Measurements from ENCODE around the gene SH3PXD2A. TPM values are rescaled to one million over a fixed set of nuclear protein-coding genes. Genes with fewer than 3 reads are reported as not detected.

SH3PXD2A gene
- total and polyA plus RNA-seq, 2 of the 4 experiments (the other 2 are of a cell fraction) = 6.3 to 23.0 TPM

GRCh38 chr10:103814105-103814504 is 41.3 kb downstream of the SH3PXD2A start:
- in situ Hi-C loops (cut with MboI; ENCODE audit: low sequenced_read_pairs) (no loop called here), dilution Hi-C loops (cut with HindIII; ENCODE audit: low sequenced_read_pairs, unreplicated experiment) (no loop called here), intact Hi-C loops (cut with micrococcal nuclease) (loop anchor here (2.0 kb wide), 1 partner anchor 13 kb away; no protein-coding TSS in a partner anchor)
- Histone ChIP-seq H4K5ac (ENCODE audit: low read depth, low read length) (no peak overlapping the region), H3K36me3 (ENCODE audit: control insufficient read depth, insufficient read depth, low read length) (no peaks in the 10 kb centered on the region), H3K23ac (ENCODE audit: low read depth, low read length) (no peak overlapping the region), H3K4ac (ENCODE audit: low read depth, low read length) (no peak overlapping the region), H3K79me1 (ENCODE audit: low read depth in 1 of 2, low read length in 2 of 2) (peaks cover 6 to 40% of the 10 kb centered on the region in 2 experiments; a peak in 3 of 4 replicates), H2BK20ac (ENCODE audit: low read depth, low read length) (no peak overlapping the region), H4K20me1 (ENCODE audit: insufficient read depth, low read length) (peaks cover 12% of the 10 kb centered on the region), H3K4me3 (ENCODE audit: insufficient read depth, low read depth, low read length) (no peak overlapping the region), H3K9me1 (ENCODE audit: insufficient read depth, low read length) (peaks cover 6% of the 10 kb centered on the region), H3K14ac (replicated peaks; ENCODE audit: low read depth, low read length) (0 out of 2 replicates have a peak overlapping the region, but pooled peaks have one; percentile 14), H2BK120ac (ENCODE audit: low read depth, low read length) (no peak overlapping the region), H3K4me2 (ENCODE audit: low read depth, low read length) (no peak overlapping the region), H4K8ac (ENCODE audit: low read depth in 2 of 2, low read length in 2 of 2) (no peak overlapping the region), H3K9ac (ENCODE audit: low read depth, low read length) (no peak overlapping the region), H3K4me1 (ENCODE audit: control insufficient read depth, insufficient read depth, low read length) (peaks cover 4% of the 10 kb centered on the region), H2AK9ac (replicated peaks; ENCODE audit: low read depth, low read length, poor library complexity) (no peak overlapping the region), H3K27ac (ENCODE audit: insufficient read depth, low read length) (no peak overlapping the region), H3K18ac (ENCODE audit: low read depth, low read length) (no peak overlapping the region), H3K56ac (ENCODE audit: extremely low read depth, insufficient read depth, low read length) (no peak overlapping the region), H2BK15ac (ENCODE audit: low read depth, low read length) (no peak overlapping the region), H3K27me3 (ENCODE audit: control insufficient read depth, insufficient read depth, low read length) (no peaks in the 10 kb centered on the region), H3K9me3 (ENCODE audit: control insufficient read depth, insufficient read depth, low read length) (no peaks in the 10 kb centered on the region), H2AK5ac (ENCODE audit: low read depth, low read length) (no peak overlapping the region; the same call in 1 of the 2 replicates), H4K91ac (ENCODE audit: insufficient read depth, low read depth, low read length) (no peak overlapping the region), H2BK5ac (ENCODE audit: low read depth, low read length, poor library complexity, severe bottlenecking) (no peak overlapping the region), H2AFZ (replicated peaks; ENCODE audit: low read length, poor library complexity) (no peak overlapping the region)
- POLR2A ChIA-PET (ENCODE audit: unreplicated experiment) = no interaction called here
- CTCF ChIA-PET = interaction anchor here (0.9 kb wide), 1 partner anchor 32 kb away, joined by 4 read pairs; no protein-coding TSS in a partner anchor
- WGBS, 2 experiments (ENCODE audit: extremely low coverage in 2 of 2, insufficient read length in 1 of 2) = 65% methylated on average over 6 of the region's 7 CpGs; no CpG with 5 or more reads in 1 of the 2 experiments
- BruUV-seq (replicated peaks) = no TSS peak
- DNase-seq (no peak), ATAC-seq (ENCODE audit: low read depth) (no peak)
- TF ChIP-seq FOS (IDR thresholded peaks at IDR 0.05; ENCODE audit: low read depth, low read length) (no peak), RFX5 (IDR thresholded peaks at IDR 0.05; ENCODE audit: low read depth, low read length) (no peak), MXI1 (IDR thresholded peaks at IDR 0.05; ENCODE audit: borderline replicate concordance, low read depth, low read length) (no peak), BHLHE40 (IDR thresholded peaks at IDR 0.05; ENCODE audit: low read depth, low read length) (no peak), CEBPB (IDR thresholded peaks at IDR 0.05; ENCODE audit: low read depth, low read length) (no peak), ELK1 (IDR thresholded peaks at IDR 0.05; ENCODE audit: borderline replicate concordance, low read depth, low read length) (no peak), POLR2A (IDR thresholded peaks at IDR 0.05; ENCODE audit: low read depth, low read length) (no peak), RAD21 (IDR thresholded peaks at IDR 0.05; ENCODE audit: low read length) (no peak), MAFK (IDR thresholded peaks at IDR 0.05; ENCODE audit: low read depth, low read length) (no peak), SMC3 (IDR thresholded peaks at IDR 0.05; ENCODE audit: low read depth, low read length) (no peak), USF2 (IDR thresholded peaks at IDR 0.05; ENCODE audit: low read depth, low read length) (no peak), MAZ (IDR thresholded peaks at IDR 0.05; ENCODE audit: borderline replicate concordance, low read depth, low read length) (no peak), RCOR1 (IDR thresholded peaks at IDR 0.05; ENCODE audit: insufficient replicate concordance, low read length) (no peak), CTCF (conservative IDR thresholded peaks at IDR 0.05; ENCODE audit: low read depth, low read length) (no peak), CHD1 (IDR thresholded peaks at IDR 0.05; ENCODE audit: low read depth, low read length) (no peak), NFE2L2 (IDR thresholded peaks at IDR 0.05; ENCODE audit: low read depth, low read length) (no peak)
